ENCODE results near the gene DOCK1. TPM values are rescaled to one million over a fixed set of nuclear protein-coding genes. Genes with fewer than 3 reads are reported as not detected.

Gene DOCK1
- total RNA-seq, 1 experiment from 2014 or later: not detected

- H3K9me3 ChIP-seq (ENCODE audit: low read length): no peaks in the 10 kb centered on the region
- H3K4me3 ChIP-seq (ENCODE audit: low read length): no peak overlapping the region
- H3K9ac ChIP-seq (ENCODE audit: low read length): no peak overlapping the region
- no peak overlapping the region for H3K27ac ChIP-seq (ENCODE audit: low read length)
- no peaks in the 10 kb centered on the region for H4K20me1 ChIP-seq (ENCODE audit: insufficient read depth, low read depth, low read length)
- no peaks in the 10 kb centered on the region for H3K79me2 ChIP-seq (ENCODE audit: low read length)
- DNase-seq: no peak
- no peaks in the 10 kb centered on the region for H3K27me3 ChIP-seq (ENCODE audit: low read length)
- no peaks in the 10 kb centered on the region for H3K9me2 ChIP-seq (replicated peaks; ENCODE audit: insufficient read depth, low read length)
- no peak overlapping the region for H2AFZ ChIP-seq (ENCODE audit: low read length)
- H3K36me3 ChIP-seq (ENCODE audit: insufficient read depth, low read length): no peaks in the 10 kb centered on the region
- H3K4me1 ChIP-seq (ENCODE audit: low read length): no peaks in the 10 kb centered on the region
- no peak overlapping the region for H3K4me2 ChIP-seq (ENCODE audit: low read depth, low read length, poor library complexity, severe bottlenecking)
These were observed 293.1 kb downstream of the DOCK1 start for GRCh38 chr10:127198307-127198706.

- no peaks in the 10 kb centered on the region for H3K9me3 ChIP-seq (ENCODE audit: low read length)
- H2AFZ ChIP-seq (ENCODE audit: low read length): no peak overlapping the region
- H3K9ac ChIP-seq (ENCODE audit: low read length): no peak overlapping the region
- no peaks in the 10 kb centered on the region for H3K36me3 ChIP-seq (ENCODE audit: insufficient read depth, low read length)
- no peaks in the 10 kb centered on the region for H3K4me1 ChIP-seq (ENCODE audit: low read length)
- H3K4me3 ChIP-seq (ENCODE audit: low read length): no peak overlapping the region
- no peaks in the 10 kb centered on the region for H3K79me2 ChIP-seq (ENCODE audit: low read length)
- H3K27ac ChIP-seq (ENCODE audit: low read length): no peak overlapping the region
- no peaks in the 10 kb centered on the region for H3K9me2 ChIP-seq (replicated peaks; ENCODE audit: insufficient read depth, low read length)
- no peaks in the 10 kb centered on the region for H4K20me1 ChIP-seq (ENCODE audit: insufficient read depth, low read depth, low read length)
- no peak overlapping the region for H3K4me2 ChIP-seq (ENCODE audit: low read depth, low read length, poor library complexity, severe bottlenecking)
- no peaks in the 10 kb centered on the region for H3K27me3 ChIP-seq (ENCODE audit: low read length)
- DNase-seq: no peak
These were observed 293.5 kb downstream of the DOCK1 start for GRCh38 chr10:127198721-127199120.

GRCh38 chr10:127200646-127201045 lies 295.4 kb downstream of the DOCK1 start:
- Histone ChIP-seq H3K9me2 (replicated peaks; ENCODE audit: insufficient read depth, low read length) (no peaks in the 10 kb centered on the region), H3K27me3 (ENCODE audit: low read length) (no peaks in the 10 kb centered on the region), H3K4me2 (ENCODE audit: low read depth, low read length, poor library complexity, severe bottlenecking) (no peak overlapping the region), H4K20me1 (ENCODE audit: insufficient read depth, low read depth, low read length) (no peaks in the 10 kb centered on the region), H3K9ac (ENCODE audit: low read length) (no peak overlapping the region), H2AFZ (ENCODE audit: low read length) (no peak overlapping the region), H3K4me3 (ENCODE audit: low read length) (no peak overlapping the region), H3K79me2 (ENCODE audit: low read length) (no peaks in the 10 kb centered on the region), H3K9me3 (ENCODE audit: low read length) (no peaks in the 10 kb centered on the region), H3K27ac (ENCODE audit: low read length) (no peak overlapping the region), H3K4me1 (ENCODE audit: low read length) (no peaks in the 10 kb centered on the region), H3K36me3 (ENCODE audit: insufficient read depth, low read length) (no peaks in the 10 kb centered on the region)
- no peak for DNase-seq

- Histone ChIP-seq H4K20me1 (ENCODE audit: insufficient read depth, low read depth, low read length) (no peaks in the 10 kb centered on the region), H3K9ac (ENCODE audit: low read length) (no peak overlapping the region), H3K4me2 (ENCODE audit: low read depth, low read length, poor library complexity, severe bottlenecking) (no peak overlapping the region), H3K36me3 (ENCODE audit: insufficient read depth, low read length) (no peaks in the 10 kb centered on the region), H3K4me1 (ENCODE audit: low read length) (no peaks in the 10 kb centered on the region), H2AFZ (ENCODE audit: low read length) (no peak overlapping the region), H3K27me3 (ENCODE audit: low read length) (no peaks in the 10 kb centered on the region), H3K9me3 (ENCODE audit: low read length) (no peaks in the 10 kb centered on the region), H3K27ac (ENCODE audit: low read length) (no peak overlapping the region), H3K9me2 (replicated peaks; ENCODE audit: insufficient read depth, low read length) (no peaks in the 10 kb centered on the region), H3K4me3 (ENCODE audit: low read length) (no peak overlapping the region), H3K79me2 (ENCODE audit: low read length) (no peaks in the 10 kb centered on the region)
- no peak for DNase-seq
These were observed 297.8 kb downstream of the DOCK1 start for GRCh38 chr10:127203067-127203466.

- Histone ChIP-seq H2AFZ (ENCODE audit: low read length) (no peak overlapping the region), H3K4me2 (ENCODE audit: low read depth, low read length, poor library complexity, severe bottlenecking) (no peak overlapping the region), H4K20me1 (ENCODE audit: insufficient read depth, low read depth, low read length) (no peaks in the 10 kb centered on the region), H3K27ac (ENCODE audit: low read length) (no peak overlapping the region), H3K9me3 (ENCODE audit: low read length) (no peaks in the 10 kb centered on the region), H3K79me2 (ENCODE audit: low read length) (no peaks in the 10 kb centered on the region), H3K4me1 (ENCODE audit: low read length) (no peaks in the 10 kb centered on the region), H3K4me3 (ENCODE audit: low read length) (no peak overlapping the region), H3K36me3 (ENCODE audit: insufficient read depth, low read length) (no peaks in the 10 kb centered on the region), H3K27me3 (ENCODE audit: low read length) (no peaks in the 10 kb centered on the region), H3K9me2 (replicated peaks; ENCODE audit: insufficient read depth, low read length) (no peaks in the 10 kb centered on the region), H3K9ac (ENCODE audit: low read length) (no peak overlapping the region)
- no peak for DNase-seq
These were observed 301.9 kb downstream of the DOCK1 start for GRCh38 chr10:127207081-127207480.

GRCh38 chr10:127210936-127211466 lies 305.8 kb downstream of the DOCK1 start:
- Histone ChIP-seq H3K36me3 (ENCODE audit: insufficient read depth, low read length) (no peaks in the 10 kb centered on the region), H3K4me1 (ENCODE audit: low read length) (no peaks in the 10 kb centered on the region), H3K4me2 (ENCODE audit: low read depth, low read length, poor library complexity, severe bottlenecking) (no peak overlapping the region), H3K79me2 (ENCODE audit: low read length) (no peaks in the 10 kb centered on the region), H3K9ac (ENCODE audit: low read length) (no peak overlapping the region), H4K20me1 (ENCODE audit: insufficient read depth, low read depth, low read length) (no peaks in the 10 kb centered on the region), H3K9me3 (ENCODE audit: low read length) (no peaks in the 10 kb centered on the region), H3K27ac (ENCODE audit: low read length) (no peak overlapping the region), H3K4me3 (ENCODE audit: low read length) (no peak overlapping the region), H2AFZ (ENCODE audit: low read length) (no peak overlapping the region), H3K27me3 (ENCODE audit: low read length) (no peaks in the 10 kb centered on the region), H3K9me2 (replicated peaks; ENCODE audit: insufficient read depth, low read length) (no peaks in the 10 kb centered on the region)
- peak; percentile 45 for DNase-seq

- no peak overlapping the region for H3K27ac ChIP-seq (ENCODE audit: low read length)
- no peaks in the 10 kb centered on the region for H3K4me1 ChIP-seq (ENCODE audit: low read length)
- no peak overlapping the region for H3K4me2 ChIP-seq (ENCODE audit: low read depth, low read length, poor library complexity, severe bottlenecking)
- H3K9me2 ChIP-seq (replicated peaks; ENCODE audit: insufficient read depth, low read length): no peaks in the 10 kb centered on the region
- H4K20me1 ChIP-seq (ENCODE audit: insufficient read depth, low read depth, low read length): no peaks in the 10 kb centered on the region
- no peak for DNase-seq
- H2AFZ ChIP-seq (ENCODE audit: low read length): no peak overlapping the region
- no peaks in the 10 kb centered on the region for H3K36me3 ChIP-seq (ENCODE audit: insufficient read depth, low read length)
- no peaks in the 10 kb centered on the region for H3K27me3 ChIP-seq (ENCODE audit: low read length)
- H3K9ac ChIP-seq (ENCODE audit: low read length): no peak overlapping the region
- no peaks in the 10 kb centered on the region for H3K79me2 ChIP-seq (ENCODE audit: low read length)
- H3K4me3 ChIP-seq (ENCODE audit: low read length): no peak overlapping the region
- no peaks in the 10 kb centered on the region for H3K9me3 ChIP-seq (ENCODE audit: low read length)
These were observed 310.6 kb downstream of the DOCK1 start for GRCh38 chr10:127215866-127216265.

- no peaks in the 10 kb centered on the region for H4K20me1 ChIP-seq (ENCODE audit: insufficient read depth, low read depth, low read length)
- no peaks in the 10 kb centered on the region for H3K9me2 ChIP-seq (replicated peaks; ENCODE audit: insufficient read depth, low read length)
- H3K27ac ChIP-seq (ENCODE audit: low read length): no peak overlapping the region
- no peak overlapping the region for H2AFZ ChIP-seq (ENCODE audit: low read length)
- no peaks in the 10 kb centered on the region for H3K79me2 ChIP-seq (ENCODE audit: low read length)
- H3K4me2 ChIP-seq (ENCODE audit: low read depth, low read length, poor library complexity, severe bottlenecking): no peak overlapping the region
- no peak for DNase-seq
- H3K9ac ChIP-seq (ENCODE audit: low read length): no peak overlapping the region
- no peaks in the 10 kb centered on the region for H3K27me3 ChIP-seq (ENCODE audit: low read length)
- no peaks in the 10 kb centered on the region for H3K36me3 ChIP-seq (ENCODE audit: insufficient read depth, low read length)
- H3K4me1 ChIP-seq (ENCODE audit: low read length): no peaks in the 10 kb centered on the region
- H3K4me3 ChIP-seq (ENCODE audit: low read length): no peak overlapping the region
- no peaks in the 10 kb centered on the region for H3K9me3 ChIP-seq (ENCODE audit: low read length)
These were observed 311.0 kb downstream of the DOCK1 start for GRCh38 chr10:127216274-127216673.

GRCh38 chr10:127216786-127217185 lies 311.6 kb downstream of the DOCK1 start:
- H3K4me3 ChIP-seq (ENCODE audit: low read length): no peak overlapping the region
- no peaks in the 10 kb centered on the region for H3K4me1 ChIP-seq (ENCODE audit: low read length)
- no peak overlapping the region for H2AFZ ChIP-seq (ENCODE audit: low read length)
- DNase-seq: no peak
- H3K36me3 ChIP-seq (ENCODE audit: insufficient read depth, low read length): no peaks in the 10 kb centered on the region
- H3K4me2 ChIP-seq (ENCODE audit: low read depth, low read length, poor library complexity, severe bottlenecking): no peak overlapping the region
- H3K9me2 ChIP-seq (replicated peaks; ENCODE audit: insufficient read depth, low read length): no peaks in the 10 kb centered on the region
- H3K9me3 ChIP-seq (ENCODE audit: low read length): no peaks in the 10 kb centered on the region
- no peaks in the 10 kb centered on the region for H3K79me2 ChIP-seq (ENCODE audit: low read length)
- no peak overlapping the region for H3K9ac ChIP-seq (ENCODE audit: low read length)
- no peaks in the 10 kb centered on the region for H3K27me3 ChIP-seq (ENCODE audit: low read length)
- H4K20me1 ChIP-seq (ENCODE audit: insufficient read depth, low read depth, low read length): no peaks in the 10 kb centered on the region
- no peak overlapping the region for H3K27ac ChIP-seq (ENCODE audit: low read length)

All from Karpas-422 (cell line).